ENCODE results near the gene RHEB.

RHEB gene

GRCh38 chr7:151550656-151551286 is 31.1 kb upstream of the RHEB start:
- TF ChIP-seq, protein P1, sequence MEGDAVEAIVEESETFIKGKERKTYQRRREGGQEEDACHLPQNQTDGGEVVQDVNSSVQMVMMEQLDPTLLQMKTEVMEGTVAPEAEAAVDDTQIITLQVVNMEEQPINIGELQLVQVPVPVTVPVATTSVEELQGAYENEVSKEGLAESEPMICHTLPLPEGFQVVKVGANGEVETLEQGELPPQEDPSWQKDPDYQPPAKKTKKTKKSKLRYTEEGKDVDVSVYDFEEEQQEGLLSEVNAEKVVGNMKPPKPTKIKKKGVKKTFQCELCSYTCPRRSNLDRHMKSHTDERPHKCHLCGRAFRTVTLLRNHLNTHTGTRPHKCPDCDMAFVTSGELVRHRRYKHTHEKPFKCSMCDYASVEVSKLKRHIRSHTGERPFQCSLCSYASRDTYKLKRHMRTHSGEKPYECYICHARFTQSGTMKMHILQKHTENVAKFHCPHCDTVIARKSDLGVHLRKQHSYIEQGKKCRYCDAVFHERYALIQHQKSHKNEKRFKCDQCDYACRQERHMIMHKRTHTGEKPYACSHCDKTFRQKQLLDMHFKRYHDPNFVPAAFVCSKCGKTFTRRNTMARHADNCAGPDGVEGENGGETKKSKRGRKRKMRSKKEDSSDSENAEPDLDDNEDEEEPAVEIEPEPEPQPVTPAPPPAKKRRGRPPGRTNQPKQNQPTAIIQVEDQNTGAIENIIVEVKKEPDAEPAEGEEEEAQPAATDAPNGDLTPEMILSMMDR (IDR thresholded peaks at IDR 0.05; ENCODE audit: borderline replicate concordance, extremely low read depth, low read length, poor library complexity, severe bottlenecking): no peak
- no peak for TF ChIP-seq EZH2 (IDR thresholded peaks at IDR 0.05; ENCODE audit: borderline replicate concordance, low read depth, low read length, severe bottlenecking)
- H3K9ac ChIP-seq (ENCODE audit: low read depth, low read length): no peak overlapping the region
- peaks cover 17% of the 10 kb centered on the region for H3K27me3 ChIP-seq (ENCODE audit: insufficient read depth, low read length, poor library complexity)
- H4K20me1 ChIP-seq (ENCODE audit: insufficient read depth, low read length): no peaks in the 10 kb centered on the region
- H3K4me3 ChIP-seq (ENCODE audit: low read depth in 1 of 2, low read length in 2 of 2): no peak overlapping the region
- no peaks in the 10 kb centered on the region for H3K79me2 ChIP-seq (ENCODE audit: insufficient read depth, low read length)
- H3K4me2 ChIP-seq (ENCODE audit: insufficient read depth, low read length): no peak overlapping the region
- H3K4me1 ChIP-seq (ENCODE audit: insufficient read depth, low read length): no peaks in the 10 kb centered on the region
- DNase-seq (no peak), ATAC-seq (ENCODE audit: insufficient read depth, low read depth) (no peak)
- H2AFZ ChIP-seq (ENCODE audit: low read depth, low read length): no peak overlapping the region
- H3K36me3 ChIP-seq (ENCODE audit: insufficient read depth, low read length): no peaks in the 10 kb centered on the region
- no peak overlapping the region for H3K27ac ChIP-seq (ENCODE audit: low read length)
- no peaks in the 10 kb centered on the region for H3K9me3 ChIP-seq (ENCODE audit: insufficient read depth, low read length, severe bottlenecking)

GRCh38 chr7:151549644-151550043 is 29.9 kb upstream of the RHEB start:
- Histone ChIP-seq H4K20me1 (ENCODE audit: insufficient read depth, low read length) (no peaks in the 10 kb centered on the region), H3K79me2 (ENCODE audit: insufficient read depth, low read length) (no peaks in the 10 kb centered on the region), H3K4me3 (ENCODE audit: low read depth in 1 of 2, low read length in 2 of 2) (no peak overlapping the region), H2AFZ (ENCODE audit: low read depth, low read length) (no peak overlapping the region), H3K36me3 (ENCODE audit: insufficient read depth, low read length) (no peaks in the 10 kb centered on the region), H3K27me3 (ENCODE audit: insufficient read depth, low read length, poor library complexity) (peaks cover 17% of the 10 kb centered on the region), H3K27ac (ENCODE audit: low read length) (no peak overlapping the region), H3K9ac (ENCODE audit: low read depth, low read length) (no peak overlapping the region), H3K4me2 (ENCODE audit: insufficient read depth, low read length) (no peak overlapping the region), H3K9me3 (ENCODE audit: insufficient read depth, low read length, severe bottlenecking) (no peaks in the 10 kb centered on the region), H3K4me1 (ENCODE audit: insufficient read depth, low read length) (no peaks in the 10 kb centered on the region)
- TF ChIP-seq EZH2 (IDR thresholded peaks at IDR 0.05; ENCODE audit: borderline replicate concordance, low read depth, low read length, severe bottlenecking): no peak
- TF ChIP-seq, protein P1 (IDR thresholded peaks at IDR 0.05; ENCODE audit: borderline replicate concordance, extremely low read depth, low read length, poor library complexity, severe bottlenecking): no peak
- ATAC-seq (ENCODE audit: insufficient read depth, low read depth) (no peak), DNase-seq (no peak)

- no peak overlapping the region for H3K4me2 ChIP-seq (ENCODE audit: insufficient read depth, low read length)
- no peaks in the 10 kb centered on the region for H3K79me2 ChIP-seq (ENCODE audit: insufficient read depth, low read length)
- no peaks in the 10 kb centered on the region for H3K4me1 ChIP-seq (ENCODE audit: insufficient read depth, low read length)
- ATAC-seq (ENCODE audit: insufficient read depth, low read depth) (no peak), DNase-seq (no peak)
- H3K9me3 ChIP-seq (ENCODE audit: insufficient read depth, low read length, severe bottlenecking): no peaks in the 10 kb centered on the region
- no peaks in the 10 kb centered on the region for H4K20me1 ChIP-seq (ENCODE audit: insufficient read depth, low read length)
- TF ChIP-seq, protein P1 (IDR thresholded peaks at IDR 0.05; ENCODE audit: borderline replicate concordance, extremely low read depth, low read length, poor library complexity, severe bottlenecking): no peak
- no peak for TF ChIP-seq EZH2 (IDR thresholded peaks at IDR 0.05; ENCODE audit: borderline replicate concordance, low read depth, low read length, severe bottlenecking)
- no peaks in the 10 kb centered on the region for H3K36me3 ChIP-seq (ENCODE audit: insufficient read depth, low read length)
- no peak overlapping the region for H2AFZ ChIP-seq (ENCODE audit: low read depth, low read length)
- H3K27me3 ChIP-seq (ENCODE audit: insufficient read depth, low read length, poor library complexity): peaks cover 17% of the 10 kb centered on the region
- H3K27ac ChIP-seq (ENCODE audit: low read length): no peak overlapping the region
- no peak overlapping the region for H3K9ac ChIP-seq (ENCODE audit: low read depth, low read length)
- no peak overlapping the region for H3K4me3 ChIP-seq (ENCODE audit: low read depth in 1 of 2, low read length in 2 of 2)
Measured at GRCh38 chr7:151549083-151549482, 29.4 kb upstream of the RHEB start.
